NOMO-1 (cell line): Measurements from ENCODE around the gene TUBB4B.

Source experiments
- DNase-seq, 2 experiments: peaks; one replicate each; lab custom pipeline; 2025; ENCODE audit not compliant: unreplicated experiment in 2 of 2; lab: John Stamatoyannopoulos, UW

Gene TUBB4B

DNA sequence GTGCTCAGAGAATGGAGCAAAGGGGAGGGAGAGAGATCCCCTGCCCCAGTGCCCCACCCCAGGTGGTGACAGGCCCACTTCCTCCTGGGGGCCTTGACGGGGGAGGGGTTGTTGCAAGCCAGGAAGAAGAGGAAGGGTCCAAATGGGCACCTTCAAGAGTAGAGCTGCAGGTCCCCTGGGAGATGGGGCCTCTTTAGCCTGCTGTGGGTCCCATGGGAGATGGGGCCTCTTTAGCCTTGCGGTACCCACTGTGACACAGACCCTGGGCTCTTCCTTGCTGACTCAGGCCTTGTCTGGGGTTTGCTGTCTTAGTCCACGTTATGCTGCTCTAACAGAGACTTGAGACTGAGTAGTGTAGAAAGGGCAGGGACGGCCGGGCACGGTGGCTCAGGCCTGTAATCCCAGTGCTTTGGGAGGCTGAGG lies 26.9 kb downstream of the TUBB4B start:
- no peak for DNase-seq

DNA sequence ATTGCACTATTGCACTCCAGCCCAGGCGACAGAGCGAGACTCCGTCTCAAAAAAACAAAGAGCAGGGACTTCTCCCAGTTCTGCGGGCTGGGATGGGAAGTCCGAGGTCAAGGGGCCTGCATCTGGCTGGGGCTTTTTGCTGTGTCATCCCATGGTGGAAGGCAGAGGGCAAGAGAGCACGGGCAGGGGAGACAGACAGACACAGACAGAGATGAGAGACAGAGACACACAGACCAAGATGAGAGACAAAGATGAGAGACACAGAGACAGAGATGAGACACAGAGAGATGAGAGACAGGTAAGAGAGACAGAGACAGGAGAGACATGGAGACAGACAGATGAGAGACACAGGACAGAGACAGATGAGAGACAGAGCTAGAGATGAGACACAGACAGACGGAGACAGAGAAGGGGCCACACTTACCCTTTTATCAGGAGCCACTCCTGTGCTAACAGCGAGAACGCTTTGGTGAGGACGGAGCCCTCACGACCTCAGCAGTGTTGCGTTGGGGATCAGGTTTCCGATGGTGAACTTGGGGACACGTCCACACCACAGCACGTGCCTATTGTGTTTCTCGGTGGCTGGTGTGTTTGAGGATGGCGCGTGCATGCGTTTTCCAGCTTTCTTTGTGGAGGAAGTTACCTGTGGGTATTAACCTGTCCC lies 27.6 kb downstream of the TUBB4B start:
- DNase-seq = no peak

DNA sequence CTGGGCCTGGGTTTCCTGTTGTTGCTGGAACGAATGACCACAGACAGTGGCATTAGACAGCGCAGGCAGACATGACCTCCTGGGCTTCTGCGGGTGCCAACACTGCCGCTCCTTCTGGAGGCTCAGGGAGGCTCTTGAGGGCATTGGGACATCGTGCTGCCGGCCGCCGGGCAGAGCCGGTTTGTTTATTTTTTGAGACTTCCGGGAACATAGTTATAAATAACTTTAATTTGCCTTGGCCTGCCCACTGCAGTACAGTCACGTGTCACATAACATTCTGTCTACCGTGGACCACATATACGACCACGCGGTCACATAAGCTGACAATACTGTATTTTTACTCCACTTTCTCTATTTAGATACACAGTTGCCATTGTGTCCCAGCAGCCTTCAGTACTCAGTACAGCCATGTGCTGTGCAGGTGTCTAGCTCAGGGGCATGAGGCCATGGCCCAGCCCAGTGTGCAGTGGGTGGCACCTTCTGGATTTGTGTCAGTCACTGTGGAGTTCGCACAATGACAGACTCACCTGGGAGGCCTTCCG lies 28.2 kb downstream of the TUBB4B start:
- peak; percentile 83 to 90 for DNase-seq

DNA sequence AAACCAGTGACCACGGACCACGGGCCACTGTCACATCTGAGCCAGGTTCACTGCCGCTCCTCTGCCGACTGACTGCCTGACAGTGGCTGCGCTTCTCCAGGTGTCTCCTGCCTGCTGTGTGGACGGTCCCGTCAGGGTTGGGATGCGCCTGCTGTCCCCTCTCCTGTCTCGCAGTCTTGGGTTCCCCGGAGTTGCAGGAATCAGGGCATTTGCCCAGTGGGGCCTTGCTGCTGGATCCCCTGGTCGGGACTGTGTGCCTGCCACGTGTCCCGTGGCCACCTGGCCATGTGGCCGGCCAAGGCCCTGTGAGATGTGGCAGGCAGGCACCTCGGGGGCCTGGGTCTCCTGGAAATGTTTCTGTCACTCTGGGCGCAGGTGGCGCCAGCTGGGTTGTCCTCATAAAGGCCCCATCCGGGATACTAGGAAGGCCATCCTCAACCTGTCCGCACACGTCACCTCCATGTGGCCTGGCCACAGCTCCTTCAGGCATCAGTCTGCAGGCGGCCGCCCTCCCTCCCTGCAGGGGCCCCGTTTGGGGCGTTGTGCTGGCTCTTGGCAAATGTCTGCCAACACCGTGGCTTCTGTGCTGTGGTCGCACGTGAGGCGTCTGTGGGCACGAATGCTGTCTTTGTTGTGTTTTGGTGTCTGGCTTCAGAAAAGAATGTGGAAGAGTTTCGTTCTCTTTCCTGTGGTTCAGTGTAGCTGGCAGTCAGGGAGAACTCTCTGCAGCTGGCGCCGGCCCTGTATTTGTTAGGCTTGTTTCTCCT lies 30.0 kb downstream of the TUBB4B start:
- DNase-seq = no peak

DNA sequence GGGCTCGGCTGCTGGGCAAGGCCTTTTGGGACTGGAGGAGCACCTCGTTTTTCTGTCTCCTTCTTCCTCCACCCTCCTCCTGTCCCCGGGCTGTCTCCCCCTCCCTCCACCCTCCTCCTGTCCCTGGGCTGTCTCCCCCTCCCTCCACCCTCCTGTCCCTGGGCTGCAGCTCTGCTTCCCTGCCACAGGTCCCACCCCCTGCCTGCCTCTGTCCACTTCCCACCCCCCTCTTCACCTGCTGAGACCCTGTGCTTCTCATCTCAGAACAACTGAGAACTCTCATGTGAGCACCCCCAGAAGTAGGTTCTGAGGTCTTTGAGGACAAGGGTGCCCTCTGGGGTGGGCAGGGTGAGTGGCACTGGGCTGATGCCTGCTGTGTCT lies 30.6 kb downstream of the TUBB4B start:
- DNase-seq = no peak

DNA sequence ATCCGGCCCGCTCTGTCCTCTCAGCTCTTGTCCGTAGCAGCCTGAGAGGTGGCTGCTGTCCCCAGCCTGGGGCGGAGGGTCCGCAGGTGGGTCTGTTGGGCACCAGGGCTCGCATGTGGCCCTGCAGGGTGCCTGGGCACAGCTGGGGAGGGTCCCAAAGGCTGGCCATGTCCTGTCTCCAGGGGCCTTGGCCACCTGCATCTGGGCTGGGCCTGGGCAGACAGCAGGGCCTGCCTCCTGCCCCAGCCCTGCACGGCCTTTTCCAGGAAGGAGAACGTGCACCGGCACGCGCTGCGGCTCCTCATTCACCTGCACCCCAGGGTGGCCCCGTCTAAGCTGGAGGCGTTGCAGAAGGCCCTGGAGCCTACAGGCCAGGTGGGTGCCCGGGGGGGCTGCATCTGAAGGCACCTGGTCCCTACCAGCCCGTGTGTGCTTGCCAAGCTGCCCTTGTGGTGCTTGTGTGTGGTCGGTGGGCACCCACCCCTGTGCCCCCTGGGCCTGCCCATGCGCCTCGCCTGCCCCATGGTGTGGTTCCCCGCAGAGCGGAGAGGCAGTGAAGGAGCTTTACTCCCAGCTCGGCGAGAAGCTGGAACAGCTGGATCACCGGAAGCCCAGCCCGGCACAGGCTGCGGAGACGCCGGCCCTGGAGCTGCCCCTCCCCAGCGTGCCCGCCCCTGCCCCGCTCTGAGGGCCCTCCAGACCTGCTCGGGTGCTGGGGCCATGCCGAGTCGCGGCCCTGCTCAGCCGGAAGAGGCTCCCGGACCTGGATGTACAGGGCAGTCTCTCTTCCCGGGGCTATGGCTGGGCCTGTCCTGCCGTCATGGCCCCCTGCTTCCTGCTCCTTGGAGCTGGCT lies 31.4 kb downstream of the TUBB4B start:
- DNase-seq = no peak

DNA sequence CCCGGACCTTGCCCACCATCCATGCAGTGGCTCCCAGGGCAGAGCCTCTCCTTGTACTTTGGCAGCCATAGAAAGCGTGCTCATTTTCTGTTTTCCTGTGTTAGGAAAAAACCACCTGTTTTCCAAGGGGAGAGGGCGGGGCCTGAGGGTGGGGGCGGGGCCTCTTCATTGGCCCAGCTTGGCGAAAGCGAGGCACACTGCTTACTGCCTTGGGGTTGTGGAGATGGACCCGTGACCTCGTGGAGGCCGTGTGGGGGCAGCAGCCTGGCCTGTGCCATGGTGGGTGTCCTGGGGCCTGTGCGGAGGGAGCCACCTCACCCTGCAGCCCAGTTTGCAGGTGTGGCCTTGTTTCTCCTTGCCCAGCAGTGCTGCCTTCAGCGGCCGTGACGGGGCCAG lies 32.0 kb downstream of the TUBB4B start:
- no peak for DNase-seq

DNA sequence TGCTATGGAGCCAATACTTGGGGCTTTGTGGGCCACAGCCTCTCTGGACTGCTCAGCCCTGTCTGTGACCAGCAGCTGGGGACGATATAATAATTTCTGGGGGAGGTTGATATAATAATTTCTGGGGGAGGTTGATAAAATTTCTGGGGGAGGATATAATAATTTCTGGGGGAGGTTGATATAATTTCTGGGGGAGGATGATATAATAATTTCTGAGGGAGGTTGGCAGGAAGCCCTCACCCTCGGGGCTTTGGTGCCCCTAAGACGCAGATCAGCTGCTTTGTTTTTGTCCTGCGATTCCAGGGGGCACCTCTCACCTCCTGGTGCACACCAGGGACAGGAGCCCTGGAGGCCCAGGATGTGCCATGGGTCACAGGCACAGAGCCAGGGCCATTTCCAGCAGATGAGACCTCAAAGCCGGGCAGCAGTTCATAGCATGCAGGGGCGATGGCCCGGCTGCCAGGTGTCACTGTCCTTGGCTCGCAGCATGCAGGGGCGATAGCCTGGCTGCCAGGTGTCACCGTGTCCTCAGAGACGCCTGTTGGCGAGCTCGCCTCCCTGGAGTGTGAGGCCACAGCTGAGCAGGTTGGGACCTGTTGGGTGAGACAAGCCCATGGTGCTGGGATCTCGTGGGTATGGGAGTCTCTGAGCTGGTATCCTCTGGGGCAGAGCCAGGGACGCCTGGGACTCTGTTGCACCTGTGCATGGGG lies 32.7 kb downstream of the TUBB4B start:
- no peak for DNase-seq

DNA sequence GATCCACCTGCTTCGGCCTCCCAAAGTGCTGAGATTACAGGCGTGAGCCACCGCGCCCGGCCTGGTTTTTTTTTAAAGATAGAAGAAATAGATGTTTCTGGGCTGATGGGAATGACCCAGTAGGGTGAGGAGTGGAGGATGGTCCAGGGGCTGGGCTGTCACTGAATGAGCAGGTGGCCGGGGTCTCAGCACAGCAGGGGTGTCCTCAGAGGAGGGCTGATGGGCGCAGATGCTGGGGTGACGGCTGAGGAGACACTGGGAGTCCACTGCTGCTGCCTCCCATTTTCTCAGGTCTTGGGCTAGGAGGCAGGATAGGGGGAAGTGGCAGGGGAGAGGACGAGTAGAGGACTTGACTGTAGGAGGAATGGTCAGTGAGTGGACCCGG lies 34.1 kb downstream of the TUBB4B start:
- DNase-seq = no peak

DNA sequence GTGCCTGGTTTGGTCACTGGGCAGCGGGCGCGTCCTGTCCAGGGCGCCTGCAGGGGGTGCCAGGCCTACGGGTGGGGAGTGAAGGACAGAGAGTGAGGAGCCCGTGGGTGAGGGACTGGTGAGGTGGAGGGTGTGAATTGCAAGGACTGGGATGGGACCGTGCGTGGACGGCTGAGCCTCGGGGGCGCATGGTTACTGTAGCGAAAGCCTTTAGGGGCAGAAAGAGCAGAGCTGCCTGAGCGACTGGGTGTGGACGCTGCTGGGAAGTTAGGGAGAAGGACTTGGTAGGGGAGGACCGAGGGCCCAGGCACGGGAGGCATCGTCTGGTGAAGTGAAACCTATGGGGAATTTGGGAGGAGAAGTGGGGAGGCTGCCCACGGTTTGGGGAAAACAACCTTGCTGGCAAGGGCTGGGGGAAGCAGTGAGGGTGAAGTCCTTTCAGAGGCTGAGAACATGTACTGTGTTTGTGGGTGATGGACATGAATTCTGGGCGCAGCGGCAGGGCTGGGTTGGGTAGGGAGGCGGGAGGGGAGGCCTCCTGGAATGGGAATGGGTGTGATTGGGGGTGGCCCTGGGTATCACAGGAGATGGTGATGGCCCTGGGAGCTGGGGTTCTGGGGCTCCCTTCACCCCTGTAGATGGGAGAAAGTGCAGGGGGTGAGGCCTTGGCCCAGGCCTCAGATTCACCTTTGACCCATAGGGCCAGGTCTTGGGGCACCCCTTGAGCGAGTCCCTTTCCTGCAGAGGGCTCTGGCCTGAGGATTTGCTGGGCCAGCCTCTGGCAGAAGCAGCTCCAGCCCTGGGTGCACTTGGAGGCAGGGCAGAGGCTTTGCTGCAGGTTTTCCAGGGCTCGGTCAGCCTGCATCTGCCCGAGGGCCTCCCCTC lies 34.7 kb downstream of the TUBB4B start:
- no peak for DNase-seq

DNA sequence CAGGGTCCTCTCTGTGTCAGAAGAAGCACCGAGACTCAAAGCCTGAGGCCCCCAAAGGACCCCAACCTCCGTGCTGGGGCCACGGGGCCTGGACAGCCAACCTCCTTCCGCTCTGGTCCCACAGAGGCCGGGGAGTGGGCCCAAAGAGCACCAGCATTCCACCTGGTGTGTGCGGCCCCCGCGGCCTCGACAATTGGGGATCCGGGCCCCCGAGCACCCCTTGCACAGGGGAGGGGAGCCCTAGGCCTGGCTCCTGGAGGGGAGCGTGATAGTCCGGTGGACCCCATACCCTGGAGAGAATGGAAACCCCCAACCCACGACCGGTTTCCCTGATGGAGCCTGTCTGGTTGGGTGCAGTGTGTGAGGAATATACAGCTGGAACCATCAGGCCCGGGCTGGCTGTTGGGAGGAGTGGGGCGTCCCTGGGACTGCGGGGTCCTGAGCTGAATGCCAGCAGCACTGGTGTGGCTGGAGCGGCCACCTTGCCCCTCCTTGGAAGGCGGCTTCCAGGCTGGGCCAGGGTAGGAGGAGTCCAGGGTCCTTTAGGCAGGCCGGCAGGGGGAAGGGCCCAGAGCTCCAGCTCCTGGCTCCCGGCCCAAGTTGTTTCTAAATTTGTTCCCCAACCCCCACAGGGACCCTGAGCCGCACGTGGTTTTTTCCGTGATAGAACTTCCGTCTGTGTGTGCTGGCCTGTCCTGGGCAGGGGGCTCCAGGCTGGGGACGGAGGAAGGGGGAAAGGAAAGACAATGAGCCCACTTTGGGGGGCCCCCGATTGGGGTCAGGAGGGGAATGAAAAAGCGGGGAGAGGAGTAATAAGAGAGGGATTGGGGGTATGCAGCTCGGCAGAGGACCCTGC lies 35.6 kb downstream of the TUBB4B start:
- peak; percentile 78 to 84 for DNase-seq

DNA sequence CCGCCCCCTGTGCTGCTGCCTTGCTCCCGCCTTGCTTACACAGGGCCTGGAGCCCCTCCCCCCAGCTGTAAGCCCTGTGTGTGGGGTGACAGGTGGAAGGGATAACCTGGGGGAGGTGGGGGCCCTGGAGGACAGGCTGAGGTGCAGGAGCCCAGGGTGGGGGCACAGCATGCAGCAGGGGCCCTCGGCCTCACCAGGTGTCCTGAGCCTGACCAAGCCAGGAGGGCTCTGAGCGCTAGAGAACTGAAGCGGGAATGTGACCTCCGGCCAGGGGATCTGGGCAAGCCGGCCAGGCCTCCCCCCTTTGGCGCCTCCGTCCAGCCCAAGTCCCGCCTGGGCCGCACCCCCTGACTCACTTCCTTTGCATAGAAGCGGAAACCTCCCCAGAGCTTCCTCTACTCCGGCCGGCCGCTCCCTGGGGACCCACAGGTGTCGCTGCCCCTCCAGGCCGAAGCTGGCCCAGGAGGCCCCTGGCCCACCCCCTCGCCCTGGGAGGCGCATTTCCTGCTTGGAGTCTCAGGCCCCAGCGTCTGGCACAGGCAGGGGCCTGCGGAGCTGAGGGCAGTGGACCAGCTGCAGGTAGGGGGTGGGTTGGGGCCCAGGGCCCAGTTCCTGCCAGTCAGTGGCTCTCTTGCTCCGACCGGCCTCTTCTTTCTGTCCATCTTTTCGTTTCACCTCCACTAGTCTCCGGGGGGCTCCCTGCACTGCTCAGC lies 36.4 kb downstream of the TUBB4B start, which contains the start of gene TOR4A:
TOR4A (plus strand) TSS at position 398 of the 713 bp plus-strand sequence. CDS start 964 bp downstream, outside the sequence.
- DNase-seq = peak; percentile 95 to 98

DNA sequence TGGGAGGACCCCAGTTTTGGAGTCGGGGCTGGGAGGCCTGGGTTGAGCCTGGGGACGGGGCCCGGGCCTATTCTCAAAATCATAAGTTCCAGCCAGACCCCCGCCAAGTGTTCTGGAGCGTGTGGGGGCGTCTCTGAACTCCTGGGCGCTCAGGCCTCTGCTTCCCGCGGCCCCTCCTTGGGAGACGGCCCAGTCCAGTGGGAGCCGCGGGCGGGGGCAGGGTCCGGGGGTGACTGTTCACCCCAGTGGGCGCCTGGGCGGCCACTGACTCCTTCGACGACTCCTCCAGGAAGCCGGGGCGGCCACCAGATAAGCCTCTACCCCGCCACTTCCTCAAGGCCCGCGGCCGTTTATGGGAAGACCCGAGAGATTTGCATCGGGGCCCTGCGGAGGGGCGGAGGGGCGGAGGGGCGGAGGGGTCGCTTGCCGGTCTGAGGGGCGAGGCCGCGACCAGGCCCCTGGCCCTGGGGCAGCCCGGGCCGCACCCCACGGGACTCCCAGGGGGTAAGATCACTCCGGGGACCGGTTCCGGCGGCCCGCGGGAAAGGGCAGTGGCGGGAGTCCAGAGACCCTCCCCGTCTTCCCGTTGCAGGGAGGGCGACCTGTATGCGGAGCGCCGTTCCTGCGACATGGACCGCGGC lies 37.1 kb downstream of the TUBB4B start:
- DNase-seq = peak; percentile 53 to 64

DNA sequence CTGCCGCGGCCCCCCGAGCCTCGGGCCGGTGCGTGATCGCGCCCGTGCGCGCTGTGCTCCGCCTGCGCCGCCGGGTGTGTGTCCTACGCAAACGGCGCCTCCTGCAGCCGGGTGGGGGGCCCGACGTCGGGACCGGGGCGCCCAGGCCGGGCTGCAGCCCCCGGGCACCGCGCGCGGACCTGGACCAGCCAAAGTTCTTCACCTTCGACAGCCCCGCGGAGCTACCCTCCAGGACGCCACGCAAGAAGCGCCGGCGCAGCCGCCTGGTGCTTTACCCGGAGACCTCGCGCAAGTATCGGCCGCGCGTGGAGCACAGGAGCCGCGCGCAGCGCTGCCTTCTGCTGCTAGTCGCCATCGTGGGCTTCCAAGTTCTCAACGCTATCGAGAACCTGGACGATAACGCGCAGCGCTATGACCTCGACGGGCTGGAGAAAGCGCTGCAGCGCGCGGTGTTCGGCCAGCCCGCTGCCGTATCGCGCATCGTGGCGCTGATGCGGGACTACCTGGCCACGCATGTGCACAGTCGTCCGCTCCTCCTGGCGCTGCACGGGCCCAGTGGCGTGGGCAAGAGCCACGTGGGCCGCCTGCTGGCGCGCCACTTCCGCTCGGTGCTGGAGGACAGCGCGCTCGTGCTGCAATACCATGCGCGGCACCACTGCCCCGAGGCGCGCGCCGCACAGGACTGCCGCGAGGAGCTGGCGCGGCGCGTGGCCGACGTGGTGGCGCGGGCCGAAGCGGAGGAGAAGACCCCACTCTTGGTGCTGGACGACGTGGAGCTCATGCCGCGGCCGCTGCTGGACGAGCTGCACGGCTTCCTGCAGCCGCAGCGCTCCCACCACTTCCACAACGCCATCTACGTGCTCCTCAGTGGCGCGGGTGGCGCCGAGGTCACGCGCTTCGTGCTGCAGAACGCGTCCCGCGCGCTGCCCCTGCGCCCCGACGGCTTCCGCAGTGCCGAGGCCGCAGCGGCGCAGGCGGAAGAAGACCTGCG lies 37.9 kb downstream of the TUBB4B start:
- DNase-seq = no peak

DNA sequence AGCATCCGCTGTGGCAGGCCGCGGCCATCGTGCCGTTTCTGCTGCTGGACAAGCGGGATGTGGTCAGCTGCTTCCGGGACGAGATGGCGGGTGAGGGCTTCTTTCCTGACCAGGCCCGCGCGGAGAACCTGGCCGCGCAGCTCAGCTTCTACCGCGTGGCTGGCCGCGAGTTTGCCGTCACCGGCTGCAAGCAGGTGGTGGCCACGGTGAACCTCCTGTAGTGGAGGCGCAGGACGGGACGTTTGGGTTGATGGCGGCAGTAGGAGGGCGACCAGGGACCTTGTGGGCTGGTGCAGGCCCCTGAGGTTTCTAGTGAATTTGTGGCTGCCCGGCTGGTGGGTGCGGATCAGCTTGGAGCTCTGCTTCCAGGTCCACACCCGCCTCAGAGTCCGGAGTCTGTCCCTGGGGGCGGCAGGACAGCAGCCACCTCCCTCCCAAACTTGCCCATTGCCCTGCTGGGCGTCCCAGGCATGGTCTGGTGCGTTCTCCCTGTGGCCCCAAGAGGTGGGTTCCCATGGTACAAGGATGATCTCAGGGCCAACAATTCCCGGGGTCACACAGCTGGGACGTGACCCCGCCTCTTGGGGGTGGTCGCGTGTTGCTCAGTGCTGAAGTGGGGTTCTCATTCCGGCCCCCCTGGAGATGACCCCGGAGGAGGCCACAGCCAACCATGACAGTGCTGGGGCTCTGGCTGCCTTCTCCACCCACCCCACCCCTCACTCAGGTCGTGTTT lies 38.8 kb downstream of the TUBB4B start:
- DNase-seq = no peak
